Measurements from ENCODE around the gene WWOX. TPM values are rescaled to one million over a fixed set of nuclear protein-coding genes. Genes with fewer than 3 reads are reported as not detected.

Gene WWOX
- total RNA-seq, 2 experiments from 2014 or later = 19.1 to 23.7 TPM

DNA sequence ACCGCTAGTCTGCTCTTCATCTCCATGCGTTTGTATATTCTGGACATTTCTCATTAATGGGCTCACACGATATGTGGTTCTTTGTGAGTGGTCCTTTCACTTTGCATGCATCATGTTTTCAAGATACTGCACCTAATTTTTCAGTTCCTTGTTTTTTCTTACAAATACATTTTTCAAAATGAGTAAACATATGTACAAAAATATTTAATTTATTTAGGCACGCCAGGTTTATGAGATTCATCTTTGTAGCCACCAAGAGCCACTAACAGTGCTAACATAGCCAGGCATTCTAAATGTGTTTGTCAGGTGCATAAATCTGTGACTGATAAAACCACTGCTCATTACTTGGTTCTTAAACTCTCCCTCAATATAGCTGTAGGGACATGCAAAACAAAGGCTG, 375.3 kb downstream of the WWOX start:
- H3K4me3 Mint-ChIP-seq = no peak overlapping the region
- TF ChIP-seq CTCF (IDR thresholded peaks at IDR 0.05) = no peak
- no peaks in the 10 kb centered on the region for H3K9me3 Mint-ChIP-seq
- H3K36me3 Mint-ChIP-seq (ENCODE audit: low read depth) = no peaks in the 10 kb centered on the region
- H3K4me1 Mint-ChIP-seq (ENCODE audit: low read depth) = no peaks in the 10 kb centered on the region
- H3K27ac Mint-ChIP-seq = no peak overlapping the region
- intact Hi-C loops (cut with micrococcal nuclease) = no loop called here
- H3K27me3 Mint-ChIP-seq = no peaks in the 10 kb centered on the region
- POLR2A ChIA-PET = no interaction called here
- CTCF ChIA-PET = no interaction called here
- no peak for ATAC-seq
- DNase-seq = no peak

- no peak for TF ChIP-seq CTCF (IDR thresholded peaks at IDR 0.05)
- intact Hi-C loops (cut with micrococcal nuclease) = no loop called here
- DNase-seq = no peak
- CTCF ChIA-PET = interaction anchor here (0.6 to 1.5 kb wide), 2 partner anchors 295 to 352 kb away, joined by 3 to 6 read pairs; no protein-coding TSS in a partner anchor
- POLR2A ChIA-PET = interaction anchor here (0.7 kb wide), 1 partner anchor 886 kb away, joined by 4 read pairs; no protein-coding TSS in a partner anchor
- Mint-ChIP-seq H3K4me1 (ENCODE audit: low read depth) (no peaks in the 10 kb centered on the region), H3K4me3 (no peak overlapping the region), H3K36me3 (ENCODE audit: low read depth) (no peaks in the 10 kb centered on the region), H3K9me3 (no peaks in the 10 kb centered on the region), H3K27ac (no peak overlapping the region), H3K27me3 (no peaks in the 10 kb centered on the region)
- no peak for ATAC-seq
These were observed 377.2 kb downstream of the WWOX start for GRCh38 chr16:78476615-78477014.

DNA sequence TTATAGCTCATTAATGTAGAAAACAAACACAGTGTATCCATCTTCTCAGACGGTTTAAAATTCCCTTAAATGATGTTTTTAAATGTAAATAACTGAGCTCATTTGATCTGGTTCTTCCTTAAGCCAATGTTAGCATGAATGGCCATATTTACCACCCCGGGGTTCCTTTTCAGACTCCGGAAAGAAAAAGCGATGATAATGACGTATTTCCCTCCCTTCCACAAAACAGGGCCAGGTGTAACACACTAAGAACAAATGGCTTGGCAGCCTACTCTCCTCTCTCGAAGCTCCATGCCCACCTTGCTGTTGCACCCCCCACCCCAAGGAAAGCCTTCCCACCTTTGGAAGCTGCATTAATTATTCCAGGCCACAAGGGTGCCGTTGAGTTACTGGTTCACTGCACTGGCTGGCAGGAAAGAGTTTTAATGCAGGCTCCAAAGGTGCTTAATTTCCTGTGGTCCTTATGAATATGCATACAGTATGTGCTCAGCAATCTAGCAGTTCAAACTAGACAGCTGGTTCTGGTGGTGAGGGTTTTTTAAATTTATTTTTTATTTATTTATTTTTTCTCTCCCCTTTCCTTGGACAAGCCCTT, 378.9 kb downstream of the WWOX start:
- Mint-ChIP-seq H3K9me3 (no peaks in the 10 kb centered on the region), H3K4me3 (no peak overlapping the region), H3K36me3 (ENCODE audit: low read depth) (no peaks in the 10 kb centered on the region), H3K4me1 (ENCODE audit: low read depth) (no peaks in the 10 kb centered on the region), H3K27ac (no peak overlapping the region), H3K27me3 (no peaks in the 10 kb centered on the region)
- peak; percentile 32 for TF ChIP-seq CTCF (IDR thresholded peaks at IDR 0.05)
- DNase-seq (peak; percentile 4), ATAC-seq (no peak)
- CTCF ChIA-PET = interaction anchor here (0.8 to 1.9 kb wide), 6 partner anchors 12 to 1123 kb away, joined by 3 to 6 read pairs (median 4); partner anchors contain the start of gene MAF
- intact Hi-C loops (cut with micrococcal nuclease) = no loop called here
- POLR2A ChIA-PET = interaction anchor here (1.3 kb wide), 1 partner anchor 10 kb away, joined by 3 read pairs; no protein-coding TSS in a partner anchor

GRCh38 chr16:78479723-78480122, 380.3 kb downstream of the WWOX start:
- ChIA-PET POLR2A (no interaction called here), CTCF (no interaction called here)
- Mint-ChIP-seq H3K27me3 (no peaks in the 10 kb centered on the region), H3K9me3 (no peaks in the 10 kb centered on the region), H3K36me3 (ENCODE audit: low read depth) (no peaks in the 10 kb centered on the region), H3K4me3 (no peak overlapping the region), H3K4me1 (ENCODE audit: low read depth) (no peaks in the 10 kb centered on the region), H3K27ac (no peak overlapping the region)
- ATAC-seq = no peak
- no peak for TF ChIP-seq CTCF (IDR thresholded peaks at IDR 0.05)
- intact Hi-C loops (cut with micrococcal nuclease) = no loop called here
- DNase-seq = no peak

DNA sequence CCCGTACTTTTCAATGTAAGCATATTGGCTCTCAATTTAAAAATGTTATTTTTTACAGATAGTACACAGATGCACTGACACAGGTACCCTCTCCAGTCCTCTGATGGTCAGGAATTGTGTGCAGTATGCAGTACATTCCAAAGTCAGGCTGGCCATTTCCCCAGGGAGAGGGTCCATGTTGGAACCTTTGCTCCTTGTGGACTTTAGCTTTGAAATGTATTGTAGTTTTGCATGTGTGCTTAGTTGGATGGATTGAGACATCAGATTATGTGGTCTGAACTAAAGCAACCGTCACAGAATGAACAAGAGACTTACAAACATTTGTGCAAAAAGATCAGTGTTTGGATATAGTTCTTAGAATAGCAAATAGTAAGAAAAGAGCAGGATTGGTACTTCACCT, 381.1 kb downstream of the WWOX start:
- no peak for TF ChIP-seq CTCF (IDR thresholded peaks at IDR 0.05)
- POLR2A ChIA-PET = no interaction called here

More for the DNA sequence above, 381.1 kb downstream of the WWOX start:
- DNase-seq (no peak), ATAC-seq (no peak)
- Mint-ChIP-seq H3K9me3 (no peaks in the 10 kb centered on the region), H3K27ac (no peak overlapping the region), H3K27me3 (no peaks in the 10 kb centered on the region), H3K4me3 (no peak overlapping the region), H3K36me3 (ENCODE audit: low read depth) (no peaks in the 10 kb centered on the region), H3K4me1 (ENCODE audit: low read depth) (no peaks in the 10 kb centered on the region)
- CTCF ChIA-PET = no interaction called here
- intact Hi-C loops (cut with micrococcal nuclease) = no loop called here

Measured in activated CD8-positive, alpha-beta T cell treated with anti-CD3 and anti-CD28 coated beads for 36 hours (primary cell).